ENCODE measurements around the gene FBN3.

- TF ChIP-seq CTCF (IDR thresholded peaks at IDR 0.05) (no peak), EP300 (IDR thresholded peaks at IDR 0.05) (no peak)
Observed at GRCh38 chr19:8044018-8044417, 105.4 kb downstream of the FBN3 start.
